Activated CD8-positive, alpha-beta memory T cell treated with anti-CD3 and anti-CD28 coated beads, Interleukin-2, amount 50 U/mL, for 24 hours (primary cell): ENCODE measurements around the gene CES1.
"Not testable (repeated sequence)": the region's sequence is repeated elsewhere in the genome, so short reads cannot be mapped to it uniquely, and the experiment has no call there.

ENCODE experiments used
- DNase-seq: peaks from one replicate; pipeline ENCODE4 v3.0.0-alpha.2; 2020; ENCODE audit errors: extremely low read depth

Gene CES1

DNA sequence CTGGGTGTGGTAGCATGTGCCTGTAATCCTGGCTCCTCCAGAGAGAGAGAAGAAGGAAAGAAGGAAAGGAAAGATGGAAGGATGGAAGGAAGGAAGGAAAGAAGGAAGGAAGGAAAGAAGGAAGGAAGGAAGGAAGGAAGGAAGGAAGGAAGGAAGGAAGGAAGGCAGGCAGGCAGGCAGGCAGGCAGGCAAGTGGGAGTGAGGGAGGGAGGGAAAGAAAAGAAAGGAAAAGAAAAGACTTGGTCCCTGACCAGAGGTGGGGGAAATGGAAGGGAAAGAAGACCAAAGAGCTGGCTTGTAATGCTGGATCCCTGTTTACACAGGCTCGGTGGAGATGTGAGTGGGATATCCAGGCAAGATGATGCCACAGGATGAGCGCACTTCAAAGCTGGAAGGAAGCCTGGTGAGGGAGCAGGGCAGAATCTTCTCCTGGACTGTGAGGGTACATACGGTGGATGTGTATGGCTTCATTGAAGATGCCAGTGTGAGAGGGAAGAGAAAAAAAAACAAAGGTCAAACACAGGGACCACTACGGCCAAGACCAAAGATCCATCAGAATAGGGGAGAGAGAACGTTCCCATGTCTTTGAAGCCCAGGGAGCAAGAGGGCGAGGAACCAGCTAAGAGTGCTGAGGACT is 2.1 kb downstream of the CES1 start:
- DNase-seq: no peak

DNA sequence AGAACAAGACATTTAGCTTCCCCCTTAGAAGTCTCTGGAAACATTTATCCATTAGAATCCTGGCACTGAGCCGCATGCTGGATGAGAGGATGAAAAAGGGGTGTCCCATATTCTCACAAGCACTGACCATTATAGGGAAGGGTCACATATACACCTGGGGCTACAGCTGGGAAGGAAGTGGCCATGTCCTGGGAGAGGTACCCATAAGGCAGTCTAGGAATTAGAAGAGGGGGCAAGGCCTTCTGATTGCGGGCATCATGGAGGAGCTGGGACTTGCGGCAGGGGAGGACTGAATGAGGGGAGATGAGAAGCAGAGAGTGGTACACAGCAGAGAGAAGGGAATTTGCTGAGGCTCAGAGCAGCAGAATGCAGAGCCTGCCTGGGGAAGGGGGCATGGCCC is 3.7 kb downstream of the CES1 start:
- not testable (repeated sequence) for DNase-seq

DNA sequence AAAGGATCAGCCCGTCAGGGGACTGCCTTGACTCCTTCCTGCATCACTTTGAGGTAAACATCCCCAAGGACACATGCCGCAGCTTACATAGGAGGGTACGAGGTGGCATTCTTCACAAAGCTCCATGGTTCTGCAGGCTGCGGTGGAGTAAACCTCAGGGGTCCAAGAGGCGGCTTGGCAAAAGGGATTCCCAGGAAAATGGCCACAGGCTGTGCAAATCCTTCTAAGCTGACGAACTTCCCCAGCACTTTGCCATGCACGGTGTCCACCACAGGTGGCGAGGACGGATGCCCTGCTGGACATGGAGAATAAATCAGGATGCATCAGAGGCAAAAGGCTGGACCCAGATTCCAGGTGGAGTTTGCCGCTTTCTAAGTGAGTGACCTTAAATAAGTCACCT is 4.2 kb downstream of the CES1 start:
- no peak for DNase-seq

DNA sequence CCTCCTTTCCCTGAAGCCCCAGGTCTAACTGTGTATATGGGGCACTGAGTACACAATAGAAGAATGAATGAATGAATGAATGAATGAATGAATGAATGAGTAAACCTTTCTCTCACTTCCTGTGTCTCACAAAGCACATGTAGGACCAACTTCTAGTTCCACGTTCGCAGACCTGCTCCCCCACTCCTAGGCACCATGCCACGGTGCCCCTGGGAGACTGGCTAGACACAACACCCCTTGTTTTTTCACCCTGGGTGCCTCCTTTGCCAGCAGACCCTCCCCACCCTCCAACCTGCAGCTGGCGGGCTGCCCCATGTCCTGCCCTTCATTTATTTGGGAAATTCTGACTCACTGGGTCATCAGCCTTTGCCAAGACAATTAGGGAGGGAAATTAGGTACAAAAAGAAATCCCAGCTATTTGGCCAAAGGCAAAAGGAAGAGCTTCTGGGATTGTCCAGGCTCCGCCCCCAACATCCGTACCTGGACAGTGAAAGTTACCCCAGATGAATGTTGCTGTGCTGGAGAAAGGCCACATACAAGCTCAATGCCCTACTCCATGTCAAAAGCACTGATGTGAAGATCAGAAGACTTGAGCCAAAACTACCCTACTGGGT is 7.7 kb downstream of the CES1 start:
- no peak for DNase-seq

DNA sequence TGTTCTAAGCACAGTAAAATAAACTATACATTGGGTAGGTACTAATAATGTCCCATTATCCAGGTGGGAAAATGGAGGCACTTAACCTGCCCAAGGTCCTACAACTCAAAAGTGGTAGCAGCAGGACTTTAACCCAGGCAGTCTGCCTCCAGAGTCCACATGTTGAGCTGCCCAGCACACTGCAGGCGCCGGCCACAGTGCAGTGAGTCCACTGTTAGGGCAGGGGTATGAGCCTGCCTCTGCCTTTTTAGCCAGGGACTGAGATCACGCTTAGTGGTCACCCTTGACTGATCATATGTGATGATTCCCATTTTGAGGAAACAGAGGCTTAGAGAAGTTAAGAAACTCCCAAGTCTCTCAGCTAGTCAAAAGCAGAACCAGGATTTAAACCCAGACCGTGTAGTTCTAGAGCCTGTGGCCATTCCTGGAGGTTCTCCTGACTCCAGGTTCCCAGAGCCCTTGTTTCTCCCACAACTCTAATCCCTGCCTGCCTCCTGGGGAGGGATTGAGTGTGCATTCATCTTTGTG is 8.4 kb downstream of the CES1 start:
- no peak for DNase-seq

DNA sequence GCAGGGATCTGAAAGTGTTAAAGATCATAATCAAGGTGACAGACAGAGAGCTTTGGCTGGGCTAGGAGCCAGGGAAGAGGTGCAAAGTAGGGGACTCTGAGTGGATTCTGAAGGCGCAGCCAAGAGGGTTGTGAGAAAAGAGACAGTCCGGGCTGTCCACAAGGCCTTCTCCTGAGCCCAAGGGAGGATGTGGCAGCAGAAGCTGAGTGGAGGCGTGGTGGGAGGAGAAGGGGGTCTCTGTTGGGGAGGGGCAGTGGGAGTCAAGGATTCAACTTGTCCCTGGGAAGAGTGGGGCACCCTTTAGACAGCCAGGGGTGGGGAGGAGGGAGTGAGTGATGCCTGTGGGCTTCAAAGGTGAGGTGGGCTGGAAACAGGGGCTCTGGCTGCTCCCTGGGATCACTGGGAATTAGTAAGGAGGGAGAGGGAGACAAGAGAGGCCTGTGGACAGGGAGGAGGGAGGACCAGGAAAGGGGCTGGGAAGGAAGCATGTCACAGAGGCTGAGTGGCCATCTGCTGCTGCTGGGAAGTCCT is 10.6 kb downstream of the CES1 start:
- DNase-seq: no peak

DNA sequence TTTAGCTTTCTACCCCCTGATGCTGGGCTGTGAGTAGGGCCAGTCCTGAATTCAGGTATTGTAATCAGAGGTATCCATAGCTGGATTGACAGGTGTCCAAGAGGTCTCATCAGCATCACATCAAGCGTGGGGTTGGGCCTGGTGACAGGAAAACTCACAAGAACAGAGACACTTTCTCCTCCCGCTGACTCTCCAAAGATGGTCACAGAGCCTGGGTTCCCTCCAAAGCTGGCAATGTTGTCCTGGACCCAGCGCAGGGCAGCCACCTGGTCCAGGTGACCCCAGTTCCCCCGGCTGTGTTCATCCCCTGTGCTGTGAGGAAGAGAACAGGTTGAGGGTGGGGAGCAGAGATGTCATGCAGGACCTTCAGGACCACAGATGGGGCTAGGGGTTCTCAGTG is 11.7 kb downstream of the CES1 start:
- no peak for DNase-seq

DNA sequence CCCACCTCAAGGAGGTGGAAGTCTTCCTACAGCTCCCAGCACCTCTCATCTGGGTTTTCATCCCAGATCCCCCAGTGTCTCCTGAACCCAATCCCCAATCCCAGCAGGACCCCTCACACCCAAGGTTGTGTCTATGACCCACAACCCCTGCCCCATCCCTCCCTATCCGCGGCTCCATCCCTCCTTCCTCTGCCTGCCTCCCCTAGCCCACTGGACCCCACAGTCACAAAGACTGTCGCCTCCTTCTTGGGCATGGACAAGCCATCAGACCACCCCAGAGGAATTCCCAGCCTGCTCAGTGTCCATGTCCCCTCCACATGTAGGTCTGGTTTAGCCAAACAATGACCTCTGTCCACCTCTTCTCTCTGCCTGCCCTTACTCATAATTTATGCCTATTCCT is 12.3 kb downstream of the CES1 start:
- DNase-seq: no peak

DNA sequence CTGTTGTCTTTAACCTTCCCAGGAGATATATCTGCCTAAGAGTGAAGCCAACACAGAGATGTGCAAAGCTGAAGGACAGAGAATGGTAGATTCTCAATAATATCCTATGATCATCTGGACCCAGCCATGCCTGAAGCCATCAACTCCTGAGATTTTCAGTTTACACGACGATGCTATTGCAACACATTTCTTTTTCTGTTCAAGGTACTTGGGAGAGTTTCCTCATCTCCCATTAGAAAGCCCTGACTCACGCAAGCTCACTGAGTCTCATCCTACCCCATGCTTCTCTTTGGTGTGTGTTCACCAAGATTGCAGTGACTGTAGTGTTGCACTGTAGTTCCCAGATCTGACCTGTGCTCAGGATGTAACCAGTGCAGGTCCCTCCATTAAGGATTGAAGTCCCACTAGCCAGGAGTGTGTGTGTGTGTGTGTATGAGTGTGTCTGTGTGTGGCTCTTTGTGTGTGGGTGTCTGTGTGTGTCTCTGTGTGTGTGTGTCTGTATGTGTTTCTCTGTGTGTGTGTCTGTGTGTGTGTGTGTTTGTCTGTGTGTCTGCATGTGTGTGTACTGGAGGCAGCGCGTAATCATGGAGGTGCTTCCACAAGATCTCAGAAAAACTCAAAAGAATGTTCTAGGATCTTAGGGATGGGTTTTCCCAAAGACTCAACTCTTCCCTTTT is 15.5 kb downstream of the CES1 start:
- DNase-seq: no peak

DNA sequence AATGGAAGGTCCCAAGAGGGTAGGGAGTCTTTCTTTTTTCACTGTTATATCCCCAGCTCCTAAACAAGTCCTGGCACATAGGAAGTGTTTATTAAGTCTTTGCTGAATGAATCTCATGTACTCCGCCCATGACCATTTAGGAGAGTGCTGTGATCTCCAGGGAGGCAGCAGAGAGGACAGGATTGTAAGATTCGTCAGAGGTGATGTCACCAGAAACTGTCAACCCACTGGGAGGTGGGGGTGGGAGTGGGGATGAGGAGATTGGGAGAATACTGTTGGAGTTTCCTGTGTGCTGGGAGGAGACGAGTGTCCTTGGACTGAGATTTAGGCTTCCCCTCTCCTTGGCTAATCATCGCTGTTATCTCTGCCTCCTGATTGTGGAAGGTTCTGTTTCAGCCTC is 16.7 kb downstream of the CES1 start:
- not testable (repeated sequence) for DNase-seq

DNA sequence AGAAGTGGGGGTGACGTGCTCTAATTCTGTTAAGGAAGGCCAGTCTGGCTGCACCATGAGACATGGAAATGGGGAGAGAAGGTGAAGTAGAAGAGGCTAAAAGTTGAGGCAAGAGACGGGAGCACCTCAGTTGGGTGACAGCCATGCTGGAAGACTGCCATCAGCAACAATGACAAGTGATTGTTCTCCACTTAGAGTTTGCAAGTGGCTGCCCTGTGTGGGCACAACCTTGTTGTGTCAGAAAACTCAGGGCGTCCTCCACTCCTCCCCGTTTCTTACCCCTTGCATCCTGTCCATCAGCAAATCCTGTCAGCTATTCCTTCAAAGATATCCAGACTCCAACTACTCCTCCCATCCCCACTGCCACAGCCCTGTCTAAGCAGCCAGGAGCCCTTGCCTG is 17.6 kb downstream of the CES1 start:
- DNase-seq: no peak

DNA sequence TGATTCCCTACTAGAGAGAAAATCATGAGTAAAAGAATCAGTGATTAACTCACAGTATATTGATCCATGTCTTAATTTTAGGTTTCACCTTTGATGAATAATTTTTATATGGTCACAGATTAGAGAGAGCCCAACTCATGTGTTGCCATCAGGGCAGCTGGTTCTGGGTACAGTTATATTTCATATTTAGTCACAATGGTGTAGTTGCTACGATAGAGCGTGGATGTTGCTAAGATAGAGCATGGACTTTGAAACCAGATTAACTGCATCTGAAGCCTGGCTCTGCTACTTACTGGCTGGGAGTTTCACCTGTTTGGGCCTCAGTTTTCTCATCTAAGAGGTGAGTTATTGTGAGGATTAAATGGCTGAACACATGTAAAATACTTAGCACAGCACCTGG is 18.7 kb downstream of the CES1 start:
- not testable (repeated sequence) for DNase-seq

DNA sequence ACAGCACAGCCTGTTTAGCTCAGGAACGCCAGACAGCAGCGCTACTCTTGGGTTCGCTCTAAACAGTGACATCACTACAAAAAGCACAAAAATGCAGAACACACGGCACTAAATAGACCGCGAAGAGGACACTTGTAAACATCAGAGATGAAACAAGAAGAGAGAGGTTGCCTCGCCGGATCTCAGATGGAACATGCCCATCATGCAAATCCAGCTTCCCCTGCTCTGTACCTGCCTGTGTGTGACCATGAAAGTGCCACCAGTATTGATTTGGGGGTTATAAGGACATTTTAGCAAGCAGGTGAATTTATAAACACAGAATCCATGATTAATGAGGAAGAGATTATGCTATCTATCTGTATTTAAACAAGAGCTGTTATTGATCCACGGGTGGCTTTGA is 19.2 kb downstream of the CES1 start:
- DNase-seq: not testable (repeated sequence)

DNA sequence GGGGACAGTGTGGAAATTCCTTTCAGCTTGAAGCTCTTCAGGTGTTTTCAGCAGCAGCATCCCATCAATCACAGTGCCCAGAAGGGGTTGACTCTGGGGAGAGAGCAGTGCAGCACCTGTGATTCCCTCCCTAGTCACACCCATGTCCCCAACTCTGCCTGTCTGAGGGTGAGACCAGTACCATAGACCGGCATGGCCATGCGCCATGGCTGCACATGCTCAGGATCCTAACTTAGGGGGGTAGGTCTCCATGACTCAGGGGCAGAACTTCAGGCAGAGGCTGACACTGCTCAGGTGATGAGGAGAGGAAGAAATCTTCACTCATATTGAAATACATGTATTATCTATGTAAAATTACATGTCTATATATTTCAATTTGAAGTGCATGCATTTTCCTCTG is 19.9 kb downstream of the CES1 start:
- no peak for DNase-seq

DNA sequence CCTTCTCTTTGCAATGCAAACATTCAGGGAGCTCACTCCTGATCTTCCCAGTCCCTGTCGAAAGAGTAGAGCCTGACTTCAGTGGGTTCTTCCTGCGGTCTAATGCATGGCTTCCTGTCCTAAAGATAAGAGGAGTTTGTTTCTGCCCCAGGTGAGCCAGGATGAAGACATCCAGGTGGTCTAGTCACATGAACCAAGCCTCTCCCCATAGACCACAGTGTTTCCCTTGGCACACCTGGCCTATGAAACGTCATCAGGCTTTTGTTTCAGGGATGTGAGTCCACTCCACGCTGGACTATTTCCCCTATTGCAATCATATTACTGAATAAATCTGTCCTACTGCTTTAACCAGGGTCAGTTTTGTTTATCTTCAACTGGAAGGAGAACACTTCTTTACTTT is 21.1 kb downstream of the CES1 start:
- no peak for DNase-seq

DNA sequence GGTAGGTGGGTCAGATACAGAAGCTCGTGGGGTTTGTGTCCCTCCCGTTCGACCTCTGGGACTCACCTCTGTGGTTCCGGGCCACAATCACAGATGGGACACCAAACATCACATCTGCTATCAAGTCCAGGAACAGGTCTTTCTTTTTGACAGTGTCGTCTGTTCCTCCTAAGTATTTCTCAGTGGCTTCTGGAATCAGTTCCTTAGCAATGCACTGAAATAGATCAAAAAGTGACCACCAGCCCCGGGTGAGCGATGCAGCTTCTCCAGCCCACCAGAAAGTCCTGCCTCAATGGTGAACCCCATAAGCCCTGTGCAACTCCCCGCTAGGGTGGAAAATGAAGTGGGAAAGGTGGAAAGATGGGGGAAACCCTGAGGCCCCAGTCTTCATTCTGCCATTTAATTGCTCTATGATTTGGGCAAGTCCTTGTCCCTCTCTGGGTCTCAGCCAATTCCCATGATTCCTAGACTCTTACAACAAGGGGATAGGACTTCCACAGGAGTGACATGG is 22.4 kb downstream of the CES1 start:
- no peak for DNase-seq

DNA sequence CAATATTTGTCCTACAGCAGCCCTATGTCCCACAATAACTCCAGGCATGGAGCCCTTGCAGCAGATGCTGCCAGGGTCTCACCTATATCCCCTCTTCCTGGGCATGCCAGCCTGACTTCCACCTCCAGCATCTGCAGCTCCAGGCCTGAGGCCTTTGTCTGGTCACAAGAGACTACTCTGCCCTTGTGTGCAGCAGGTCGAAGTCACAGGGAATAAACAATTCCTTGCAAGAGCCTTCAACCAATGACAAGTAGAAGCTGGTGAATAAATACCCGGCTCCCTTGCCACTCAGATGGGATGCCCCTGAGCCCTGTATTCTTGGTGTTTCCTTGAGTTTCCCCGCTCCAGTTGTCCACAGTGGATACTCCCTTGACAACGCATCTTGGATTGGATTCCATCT is 23.0 kb downstream of the CES1 start:
- DNase-seq: no peak

DNA sequence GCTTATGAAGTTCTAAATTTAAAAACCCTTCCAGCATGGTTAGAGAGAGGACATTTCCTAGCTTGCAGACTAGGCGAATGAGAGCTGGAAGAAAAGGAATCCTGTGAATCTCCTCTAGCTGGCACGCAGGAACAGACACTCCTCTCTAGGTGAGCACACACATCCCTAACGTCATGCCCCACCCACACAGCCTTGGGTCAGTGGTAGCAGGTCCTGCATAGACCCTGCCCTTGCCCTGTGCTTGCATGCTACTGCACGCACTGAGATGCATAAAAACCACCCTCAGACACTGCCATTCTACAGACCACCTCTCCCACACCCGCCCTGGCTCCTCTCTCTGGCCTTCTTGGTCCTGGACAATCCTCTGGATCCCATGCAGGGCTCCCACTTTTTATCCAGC is 23.5 kb downstream of the CES1 start:
- no peak for DNase-seq

DNA sequence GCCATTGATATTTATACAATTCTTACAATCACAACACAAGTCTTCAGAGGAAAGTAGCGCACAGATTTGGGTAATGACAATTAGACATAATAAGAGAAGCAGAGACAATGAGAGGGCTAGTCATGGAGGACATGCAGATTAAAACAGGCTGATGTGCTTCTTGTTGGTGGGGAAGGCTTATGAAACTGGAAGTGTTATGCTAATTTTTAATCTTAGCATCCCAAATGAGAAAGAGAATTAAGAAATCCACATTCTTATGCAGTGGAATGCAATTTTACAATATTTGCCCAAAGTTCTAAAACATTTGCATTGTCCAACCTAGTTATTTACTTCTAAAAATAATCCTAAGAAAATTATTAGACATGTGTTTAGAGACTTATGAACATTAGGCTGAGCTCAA is 24.6 kb downstream of the CES1 start:
- not testable (repeated sequence) for DNase-seq

DNA sequence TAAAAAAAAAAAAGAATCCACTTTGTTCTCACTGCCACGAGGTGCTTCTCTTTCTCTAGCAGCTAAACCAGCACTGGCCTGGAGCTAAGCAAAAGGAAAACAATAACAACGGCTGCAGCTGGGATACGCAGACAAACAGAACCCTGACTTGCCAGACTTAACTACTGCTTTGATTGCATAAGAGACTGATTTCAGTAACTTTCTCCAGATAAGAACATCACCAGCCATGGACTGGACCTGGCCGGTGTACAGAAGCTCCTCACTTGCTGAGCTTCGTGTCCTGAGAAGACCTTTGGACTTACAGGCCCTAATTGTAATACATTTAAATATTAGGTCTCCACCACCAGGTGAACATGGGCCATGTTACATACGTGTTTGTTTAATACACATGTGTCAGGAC is 27.8 kb downstream of the CES1 start:
- DNase-seq: not testable (repeated sequence)

DNA sequence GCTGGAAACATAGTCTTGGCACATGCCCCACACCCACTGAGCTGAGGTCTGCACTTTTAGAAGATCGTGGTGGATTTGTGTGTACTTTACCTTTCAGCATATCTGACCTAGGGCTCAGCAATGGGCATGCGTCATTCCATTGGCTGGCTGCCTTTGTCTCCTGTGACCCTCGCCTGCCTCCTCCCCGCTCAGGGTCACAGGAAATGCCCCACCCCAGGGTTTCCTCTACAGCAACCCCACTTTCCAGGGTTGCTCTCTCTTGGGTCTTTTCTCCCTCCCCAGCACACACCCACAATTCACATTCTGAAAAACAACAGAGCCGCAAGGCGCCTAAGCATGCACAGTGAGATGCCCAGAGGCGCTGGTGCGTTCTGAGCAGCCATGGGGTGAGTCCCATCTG is 29.2 kb downstream of the CES1 start:
- not testable (repeated sequence) for DNase-seq

DNA sequence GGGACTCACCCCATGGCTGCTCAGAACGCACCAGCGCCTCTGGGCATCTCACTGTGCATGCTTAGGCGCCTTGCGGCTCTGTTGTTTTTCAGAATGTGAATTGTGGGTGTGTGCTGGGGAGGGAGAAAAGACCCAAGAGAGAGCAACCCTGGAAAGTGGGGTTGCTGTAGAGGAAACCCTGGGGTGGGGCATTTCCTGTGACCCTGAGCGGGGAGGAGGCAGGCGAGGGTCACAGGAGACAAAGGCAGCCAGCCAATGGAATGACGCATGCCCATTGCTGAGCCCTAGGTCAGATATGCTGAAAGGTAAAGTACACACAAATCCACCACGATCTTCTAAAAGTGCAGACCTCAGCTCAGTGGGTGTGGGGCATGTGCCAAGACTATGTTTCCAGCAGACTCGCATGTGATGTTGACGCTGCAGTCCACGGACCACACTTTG is 39.9 kb downstream of the CES1 start:
- DNase-seq: not testable (repeated sequence)

DNA sequence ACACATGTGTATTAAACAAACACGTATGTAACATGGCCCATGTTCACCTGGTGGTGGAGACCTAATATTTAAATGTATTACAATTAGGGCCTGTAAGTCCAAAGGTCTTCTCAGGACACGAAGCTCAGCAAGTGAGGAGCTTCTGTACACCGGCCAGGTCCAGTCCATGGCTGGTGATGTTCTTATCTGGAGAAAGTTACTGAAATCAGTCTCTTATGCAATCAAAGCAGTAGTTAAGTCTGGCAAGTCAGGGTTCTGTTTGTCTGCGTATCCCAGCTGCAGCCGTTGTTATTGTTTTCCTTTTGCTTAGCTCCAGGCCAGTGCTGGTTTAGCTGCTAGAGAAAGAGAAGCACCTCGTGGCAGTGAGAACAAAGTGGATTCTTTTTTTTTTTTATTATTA is 41.4 kb downstream of the CES1 start:
- not testable (repeated sequence) for DNase-seq
